ENCODE data around the gene RTN1. TPM values are rescaled to one million over a fixed set of nuclear protein-coding genes. Genes with fewer than 3 reads are reported as not detected.

The RTN1 gene
- total and polyA plus RNA-seq, 8 donors: 0.61 to 10.6 (median 2.4) TPM; not detected in 2

DNA sequence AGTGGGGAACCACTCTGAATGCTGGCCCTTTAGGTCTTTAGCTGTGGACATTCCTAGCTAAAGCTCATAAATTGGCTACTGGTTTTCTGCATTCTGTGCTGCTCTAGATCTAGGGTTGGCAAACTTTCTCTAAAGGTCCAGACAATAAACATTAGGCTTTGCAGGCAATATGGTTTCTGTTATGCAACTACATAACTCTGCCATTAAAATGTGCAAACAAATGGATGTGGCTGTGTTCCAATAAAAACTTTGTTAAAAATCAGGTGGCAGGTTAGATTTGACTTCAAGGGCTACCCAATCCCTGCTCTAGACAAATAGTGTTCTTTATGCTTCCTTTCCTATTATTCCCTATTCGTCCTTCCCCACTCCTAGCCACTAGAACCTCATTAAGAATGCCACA is 42.6 kb upstream of the RTN1 start:
- Histone ChIP-seq H3K36me3 (no peaks in the 10 kb centered on the region), H3K27ac (no peak overlapping the region), H3K4me3 (no peak overlapping the region), H3K27me3 (peaks cover 0 to 15% (median 0%) of the 10 kb centered on the region in 3 donors), H3K9me3 (no peaks in the 10 kb centered on the region), H3K4me1 (peaks cover 0 to 9% (median 0%) of the 10 kb centered on the region in 4 donors)
- TF ChIP-seq, protein P1, sequence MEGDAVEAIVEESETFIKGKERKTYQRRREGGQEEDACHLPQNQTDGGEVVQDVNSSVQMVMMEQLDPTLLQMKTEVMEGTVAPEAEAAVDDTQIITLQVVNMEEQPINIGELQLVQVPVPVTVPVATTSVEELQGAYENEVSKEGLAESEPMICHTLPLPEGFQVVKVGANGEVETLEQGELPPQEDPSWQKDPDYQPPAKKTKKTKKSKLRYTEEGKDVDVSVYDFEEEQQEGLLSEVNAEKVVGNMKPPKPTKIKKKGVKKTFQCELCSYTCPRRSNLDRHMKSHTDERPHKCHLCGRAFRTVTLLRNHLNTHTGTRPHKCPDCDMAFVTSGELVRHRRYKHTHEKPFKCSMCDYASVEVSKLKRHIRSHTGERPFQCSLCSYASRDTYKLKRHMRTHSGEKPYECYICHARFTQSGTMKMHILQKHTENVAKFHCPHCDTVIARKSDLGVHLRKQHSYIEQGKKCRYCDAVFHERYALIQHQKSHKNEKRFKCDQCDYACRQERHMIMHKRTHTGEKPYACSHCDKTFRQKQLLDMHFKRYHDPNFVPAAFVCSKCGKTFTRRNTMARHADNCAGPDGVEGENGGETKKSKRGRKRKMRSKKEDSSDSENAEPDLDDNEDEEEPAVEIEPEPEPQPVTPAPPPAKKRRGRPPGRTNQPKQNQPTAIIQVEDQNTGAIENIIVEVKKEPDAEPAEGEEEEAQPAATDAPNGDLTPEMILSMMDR (IDR thresholded peaks at IDR 0.05): no peak
- no peak for TF ChIP-seq EP300 (IDR thresholded peaks at IDR 0.05)
- TF ChIP-seq POLR2A (IDR thresholded peaks at IDR 0.05): no peak
- no peak for TF ChIP-seq POLR2AphosphoS5 (IDR thresholded peaks at IDR 0.05)
- WGBS, 5 donors: 27 to 57% (median 44%) methylated on average over 1 of the region's 1 CpG
- intact Hi-C loops (cut with DNase I; ENCODE audit: low total_unique reads): no loop called here
- no peak for DNase-seq

DNA sequence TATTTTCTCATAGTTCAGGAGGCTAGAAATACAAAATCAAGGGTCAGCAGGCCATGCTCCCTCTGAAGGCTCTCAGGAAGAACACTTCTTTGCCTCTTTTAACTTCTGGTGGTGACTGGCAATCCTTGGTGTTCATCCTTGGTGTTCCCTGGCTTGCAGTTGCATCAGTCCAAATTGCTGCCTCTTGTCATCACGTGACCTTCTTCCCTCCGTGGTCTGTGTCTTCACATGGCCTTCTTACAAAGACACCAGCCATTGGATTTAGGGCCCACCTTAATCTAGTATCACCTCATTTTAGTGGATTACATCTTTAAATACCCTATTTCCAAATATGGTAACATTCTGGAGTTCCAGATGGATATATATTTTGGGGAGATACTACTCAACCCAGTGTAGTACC is 41.9 kb upstream of the RTN1 start:
- TF ChIP-seq POLR2A (IDR thresholded peaks at IDR 0.05) (no peak), EP300 (IDR thresholded peaks at IDR 0.05) (no peak), POLR2AphosphoS5 (IDR thresholded peaks at IDR 0.05) (no peak)
- TF ChIP-seq, protein P1 (IDR thresholded peaks at IDR 0.05): no peak
- Histone ChIP-seq H3K27me3 (peaks cover 0 to 8% (median 0%) of the 10 kb centered on the region in 3 donors), H3K9me3 (no peaks in the 10 kb centered on the region), H3K27ac (no peak overlapping the region), H3K4me3 (no peak overlapping the region), H3K4me1 (peaks cover 0 to 9% (median 0%) of the 10 kb centered on the region in 4 donors), H3K36me3 (no peaks in the 10 kb centered on the region)
- 84 to 96% (median 85%) methylated on average over 2 of the region's 2 CpGs for WGBS, 5 donors
- intact Hi-C loops (cut with DNase I; ENCODE audit: low total_unique reads): no loop called here
- DNase-seq: no peak

DNA sequence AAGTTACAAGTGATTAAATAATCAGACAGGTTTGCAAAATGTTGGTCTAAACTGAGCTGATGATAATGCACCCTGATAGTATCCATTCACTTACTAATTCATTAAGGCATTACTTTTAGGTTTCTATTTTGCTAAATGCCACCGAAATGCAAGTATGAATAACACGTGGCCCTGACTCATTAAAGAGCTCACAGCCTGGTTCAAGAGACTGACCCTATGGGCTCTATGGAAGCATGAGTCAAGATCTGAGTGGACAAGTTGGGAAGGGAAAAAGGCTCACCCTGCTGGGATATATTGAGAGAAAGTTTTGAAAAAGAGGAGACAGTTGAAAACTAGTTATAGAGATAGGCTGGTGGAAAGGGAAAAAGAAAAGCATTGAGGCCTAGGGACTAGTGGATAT is 34.6 kb upstream of the RTN1 start:
- no peak for TF ChIP-seq POLR2AphosphoS5 (IDR thresholded peaks at IDR 0.05)
- TF ChIP-seq, protein P1 (IDR thresholded peaks at IDR 0.05): no peak
- TF ChIP-seq POLR2A (IDR thresholded peaks at IDR 0.05): no peak
- no peak for TF ChIP-seq EP300 (IDR thresholded peaks at IDR 0.05)
- Histone ChIP-seq H3K36me3 (no peaks in the 10 kb centered on the region), H3K27ac (no peak overlapping the region), H3K9me3 (no peaks in the 10 kb centered on the region), H3K27me3 (no peaks in the 10 kb centered on the region), H3K4me3 (no peak overlapping the region), H3K4me1 (no peaks in the 10 kb centered on the region)
- DNase-seq: no peak
- WGBS, 5 donors: 66 to 78% (median 72%) methylated on average over 2 of the region's 2 CpGs
- intact Hi-C loops (cut with DNase I; ENCODE audit: low total_unique reads): loop anchor here (10.0 kb wide), 1 partner anchor 190 kb away; no protein-coding TSS in a partner anchor

DNA sequence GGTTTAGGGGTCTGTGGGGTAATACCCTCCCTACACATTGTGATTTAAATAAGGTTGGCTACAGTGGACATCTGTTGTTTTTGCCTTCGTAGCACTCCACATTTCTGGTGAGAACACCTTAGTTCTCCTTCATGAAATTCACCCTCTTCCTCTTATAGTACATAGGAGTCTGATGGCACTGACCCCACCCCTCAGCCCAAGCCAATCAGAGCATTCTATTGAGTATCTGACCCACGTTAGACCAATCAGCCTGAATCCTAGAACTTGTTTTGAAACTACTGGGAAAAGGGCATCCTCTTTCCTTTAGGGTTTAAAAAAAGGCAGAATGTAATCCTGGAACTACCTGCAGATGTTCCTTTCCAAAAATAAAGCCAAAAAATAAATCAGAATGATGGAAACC is 33.6 kb upstream of the RTN1 start:
- Histone ChIP-seq H3K27ac (no peak overlapping the region), H3K4me3 (no peak overlapping the region), H3K4me1 (no peaks in the 10 kb centered on the region), H3K27me3 (no peaks in the 10 kb centered on the region), H3K9me3 (no peaks in the 10 kb centered on the region), H3K36me3 (no peaks in the 10 kb centered on the region)
- TF ChIP-seq POLR2AphosphoS5 (IDR thresholded peaks at IDR 0.05) (no peak), POLR2A (IDR thresholded peaks at IDR 0.05) (no peak), EP300 (IDR thresholded peaks at IDR 0.05) (no peak)
- TF ChIP-seq, protein P1 (IDR thresholded peaks at IDR 0.05): no peak
- no peak for DNase-seq
- intact Hi-C loops (cut with DNase I; ENCODE audit: low total_unique reads): loop anchor here (10.0 kb wide), 1 partner anchor 189 kb away; no protein-coding TSS in a partner anchor
- 54 to 69% (median 65%) methylated on average over 2 of the region's 2 CpGs for WGBS, 5 donors
